ENCODE data around the gene KIF1A. TPM values are rescaled to one million over a fixed set of nuclear protein-coding genes. Genes with fewer than 3 reads are reported as not detected.

Gene KIF1A
- polyA plus RNA-seq, 4 donors = 7.4 to 11.6 (median 10.6) TPM

DNA sequence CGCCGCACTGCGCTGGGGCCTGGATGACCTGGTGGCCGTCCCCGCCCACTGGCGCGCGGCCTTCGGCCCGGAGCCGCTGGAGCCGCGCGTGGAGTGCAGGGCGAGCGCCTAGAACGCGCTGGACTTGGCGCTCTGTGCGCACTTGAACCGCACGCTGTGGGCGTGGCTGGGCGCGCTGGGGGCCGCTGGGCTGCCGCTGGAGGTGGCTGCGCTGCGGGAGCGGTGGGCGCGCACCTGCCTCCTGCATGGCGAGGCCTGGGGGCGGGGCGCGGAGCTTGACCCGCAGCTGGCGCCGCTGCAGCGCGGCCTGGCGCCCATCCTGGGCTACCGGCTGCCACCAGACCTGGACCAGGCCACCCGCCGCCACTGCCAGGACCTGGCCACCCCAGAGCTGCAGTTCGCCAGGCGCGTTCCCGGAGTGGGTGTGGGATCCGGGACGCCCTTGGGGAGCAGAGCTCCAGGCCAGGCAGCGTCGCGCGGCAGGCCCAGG lies 147.3 kb downstream of the KIF1A start:
- DNase-seq (ENCODE audit: low read depth in 4 of 4, low spot score in 3 of 4) = no peak

DNA sequence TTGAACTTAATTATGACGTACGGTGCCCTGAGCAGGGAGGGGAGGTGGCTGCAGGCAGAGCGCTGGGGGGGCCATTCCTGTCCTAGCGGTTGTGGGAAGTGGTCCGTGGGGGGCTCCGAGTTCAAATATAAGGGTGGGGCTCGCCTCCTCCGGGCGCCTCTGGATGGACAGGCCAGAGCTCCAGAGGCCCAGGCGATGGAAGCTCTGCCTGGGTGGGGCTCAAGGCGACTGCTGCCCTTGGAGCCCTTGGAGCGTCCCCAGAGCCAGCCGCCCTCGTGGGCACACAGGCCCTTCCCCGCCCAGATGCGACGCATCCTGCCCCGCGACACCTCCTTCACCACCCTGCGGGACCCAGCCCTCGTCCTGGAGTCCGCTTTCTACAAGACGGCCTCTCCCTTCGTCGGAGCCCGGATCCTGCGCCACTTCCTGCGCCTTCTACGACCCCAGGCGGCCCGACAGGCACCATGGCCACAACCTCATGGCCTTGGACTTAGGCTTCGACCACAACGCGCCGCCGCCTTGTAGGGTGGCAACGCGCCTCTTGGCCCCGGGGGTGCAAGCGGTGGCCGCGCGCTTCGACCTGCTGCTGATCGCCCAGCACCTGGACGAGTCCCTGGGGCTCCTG lies 147.8 kb downstream of the KIF1A start:
- DNase-seq (ENCODE audit: low read depth in 4 of 4, low spot score in 3 of 4) = no peak

DNA sequence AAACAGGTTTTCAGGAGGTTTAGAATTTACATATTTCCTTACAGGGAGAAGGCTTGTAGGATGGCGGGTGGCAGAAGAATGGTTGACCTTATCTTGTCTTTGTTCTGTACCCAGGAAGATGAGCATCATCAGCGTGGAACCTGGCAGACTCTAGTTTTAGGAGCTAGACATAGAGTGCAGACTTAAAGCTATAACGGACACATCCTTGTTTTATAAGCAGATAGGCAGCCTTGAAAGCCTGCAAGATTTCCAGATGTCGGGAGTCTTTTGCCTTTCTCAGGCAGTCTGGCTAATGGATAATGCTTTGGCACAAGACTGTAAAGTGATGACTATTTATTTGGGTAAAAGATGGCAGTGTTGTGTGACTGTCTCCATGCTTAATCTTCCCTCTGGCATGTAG lies 149.1 kb downstream of the KIF1A start:
- DNase-seq (ENCODE audit: low read depth in 4 of 4, low spot score in 3 of 4) = no peak

DNA sequence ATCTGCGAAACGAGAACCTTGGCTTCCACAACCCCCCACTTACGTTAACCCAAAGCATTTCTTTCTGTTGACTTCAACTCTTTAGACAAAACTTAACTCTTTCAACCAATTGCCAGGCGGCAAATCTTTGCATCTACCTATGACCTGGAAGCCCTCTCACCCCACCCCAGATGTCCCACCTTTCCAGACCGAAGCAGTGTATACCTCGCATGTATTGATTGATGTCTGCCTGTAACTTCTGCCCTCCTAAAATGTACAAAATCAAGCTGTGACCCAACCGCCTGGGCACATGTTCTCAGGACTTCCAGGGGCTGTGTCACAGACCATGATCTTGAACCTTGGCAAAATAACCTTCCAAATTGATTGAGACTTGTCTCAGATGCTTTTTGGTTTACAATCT lies 149.6 kb downstream of the KIF1A start:
- no peak for DNase-seq (ENCODE audit: low read depth in 4 of 4, low spot score in 3 of 4)

DNA sequence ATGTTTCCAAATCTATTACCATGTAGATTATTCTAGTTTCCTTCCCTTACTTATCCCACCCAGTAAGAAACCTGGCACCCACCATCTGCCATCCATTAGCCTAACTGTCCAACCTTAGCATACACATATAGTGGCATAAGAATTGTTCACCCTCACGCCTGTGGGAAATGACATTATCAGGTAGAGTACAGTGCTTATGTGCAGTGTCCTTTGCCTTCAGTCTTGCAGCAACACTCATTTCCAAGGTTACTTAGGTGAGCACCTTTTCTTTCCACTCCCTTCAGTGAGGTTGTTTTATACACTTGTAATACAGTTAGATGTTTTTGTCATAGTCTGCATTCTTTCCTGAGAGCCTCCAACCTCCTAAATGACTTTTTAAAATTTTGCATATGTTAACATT lies 155.4 kb downstream of the KIF1A start:
- DNase-seq (ENCODE audit: low read depth in 4 of 4, low spot score in 3 of 4) = no peak

Other genes starting within 250 kb of the KIF1A start
- 10 to 100 TPM; 20.5 to 41.1 (median 20.8) TPM for gene CAPN10, start 233.5 kb downstream of the KIF1A start, polyA plus RNA-seq (ENCODE audit: insufficient read length in 4 of 4)
- gene GPR35, start 194.7 kb downstream of the KIF1A start, polyA plus RNA-seq (ENCODE audit: insufficient read length in 4 of 4) = 1 to 10 TPM; 1.1 to 3.0 (median 1.4) TPM
- gene AQP12B, start 137.3 kb downstream of the KIF1A start, polyA plus RNA-seq (ENCODE audit: insufficient read length in 4 of 4) = 1 to 10 TPM in 1 of 4 donors, under 1 TPM in 3; 0.17 to 2.5 (median 0.26) TPM
- 1 to 10 TPM in 1 of 4 donors, under 1 TPM in 1, not detected in 2; 0.60 to 1.6 TPM for gene AQP12A, start 128.4 kb downstream of the KIF1A start, polyA plus RNA-seq (ENCODE audit: insufficient read length in 4 of 4)
- 1 to 10 TPM in 1 of 4 donors, under 1 TPM in 2, not detected in 1; 0.06 to 1.8 (median 0.15) TPM for gene AGXT, start 48.6 kb upstream of the KIF1A start, polyA plus RNA-seq (ENCODE audit: insufficient read length in 4 of 4)
- 1 to 10 TPM in 3 of 4 donors, under 1 TPM in 1; 0.18 to 2.5 (median 1.6) TPM for gene MAB21L4, start 75.9 kb upstream of the KIF1A start, polyA plus RNA-seq (ENCODE audit: insufficient read length in 4 of 4)
- gene CROCC2, start 86.1 kb upstream of the KIF1A start, polyA plus RNA-seq (ENCODE audit: insufficient read length in 4 of 4) = under 1 TPM; 0.03 to 0.09 (median 0.05) TPM
- 10 to 100 TPM in 1 of 4 donors, 1 to 10 TPM in 3; 7.3 to 10.8 (median 8.6) TPM for gene SNED1, start 178.4 kb upstream of the KIF1A start, polyA plus RNA-seq (ENCODE audit: insufficient read length in 4 of 4)